Left kidney (tissue), 8 donors: ENCODE measurements around the gene TEX35. TPM values are rescaled to one million over a fixed set of nuclear protein-coding genes. Genes with fewer than 3 reads are reported as not detected.

ENCODE experiments used
- DNase-seq: peaks from one replicate; pipeline ENCODE4 v3.0.0-alpha.2; 2013
- long read RNA-seq, 8 donors: transcript quantifications; one replicate each; lab custom pipeline, GENCODE V29; 2026
- polyA plus RNA-seq: library from polyadenylated mRNA; unstranded; fragments of 120-200 nt; gene quantifications from one replicate; pipeline ENCODE4 v1.2.1, GENCODE V29; 2013; ENCODE audit not compliant: insufficient read length

The TEX35 gene
- not detected for polyA plus RNA-seq
- long read RNA-seq, donor 1, result 0 reads
- long read RNA-seq, donor 2, result 0 reads
- long read RNA-seq, donor 3, result 0 reads
- long read RNA-seq, donor 4, result 0 reads
- long read RNA-seq, donor 5, result 0 reads
- long read RNA-seq, donor 6, result 0 reads
- long read RNA-seq, donor 7, result 0 reads
- long read RNA-seq, donor 8, result 0 reads

DNA sequence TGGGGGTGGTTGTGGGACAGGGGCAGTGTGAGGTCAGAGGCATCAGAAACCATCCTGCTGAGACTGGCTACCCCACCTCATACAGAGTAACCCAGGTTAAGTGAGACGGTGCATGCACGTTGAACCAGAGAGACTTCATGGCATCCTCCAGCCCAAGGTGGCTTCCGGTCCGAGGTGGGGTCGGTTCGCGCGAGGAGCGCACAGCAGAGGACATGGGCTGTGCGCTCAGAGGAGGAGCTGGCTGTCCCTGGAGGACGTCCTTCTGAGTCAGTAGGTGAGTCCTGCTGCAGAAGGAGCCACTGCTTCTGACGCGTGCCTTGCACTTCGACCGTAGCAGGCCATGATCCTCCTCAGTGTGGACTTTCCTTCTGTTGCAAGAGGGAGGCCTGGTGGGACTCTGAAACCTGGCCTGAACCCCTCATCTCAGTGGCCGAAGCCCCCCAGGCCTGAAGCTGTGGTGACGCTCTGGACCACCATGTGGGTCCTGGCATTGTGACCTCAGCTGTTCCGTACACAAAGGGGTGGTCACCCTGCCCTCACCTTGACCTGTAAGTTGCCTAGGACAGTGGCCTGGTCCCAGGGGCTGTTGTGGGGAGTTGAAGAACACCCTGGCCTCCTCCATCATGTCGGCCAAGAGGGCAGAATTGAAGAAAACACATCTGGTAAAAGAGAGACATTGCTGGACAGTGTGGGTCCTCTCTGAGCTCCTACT is at the start of gene TEX35:
Gene TEX35 (plus strand): TSS at position 544 of the 712 bp plus-strand sequence. CDS start 80 bp downstream, at position 624.
- DNase-seq, result no peak

DNA sequence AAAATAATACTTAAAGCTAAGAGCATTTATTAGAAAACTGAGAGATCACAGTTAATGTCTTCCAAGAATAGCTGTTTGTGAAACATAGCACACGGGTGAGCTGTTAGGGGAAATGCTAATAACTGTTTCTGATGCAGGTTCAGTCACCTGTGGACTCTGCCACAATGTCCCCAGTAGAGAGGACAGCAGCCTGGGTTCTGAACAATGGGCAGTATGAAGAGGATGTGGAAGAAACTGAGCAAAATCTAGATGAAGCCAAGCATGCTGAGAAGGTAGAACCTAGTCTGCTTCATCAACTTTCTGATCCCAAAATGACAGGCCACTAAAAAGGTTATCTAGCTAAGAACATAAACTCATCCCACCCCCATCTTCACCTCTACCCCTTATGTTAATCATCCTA is 48.8 kb upstream of the TEX35 start:
- DNase-seq, result no peak

DNA sequence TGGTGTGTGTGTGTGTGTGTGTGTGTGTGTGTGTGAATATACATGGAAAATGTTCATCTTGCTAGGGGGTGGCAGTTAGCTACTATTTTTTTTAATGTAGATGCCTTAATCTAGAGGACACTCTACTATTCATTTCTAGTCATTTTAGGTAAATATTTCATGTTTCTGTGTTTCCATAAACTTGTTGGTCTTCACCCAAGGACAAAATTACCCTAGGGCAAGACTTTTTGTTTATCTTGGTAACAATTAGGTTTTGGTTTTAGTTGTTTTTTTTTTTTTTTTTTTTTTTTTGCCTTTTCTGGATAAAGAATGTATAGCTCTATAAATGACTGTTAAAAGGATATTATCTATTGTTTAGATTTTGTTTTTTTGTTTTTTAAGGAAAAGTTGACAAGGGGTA is 48.3 kb upstream of the TEX35 start:
- DNase-seq, result no peak

DNA sequence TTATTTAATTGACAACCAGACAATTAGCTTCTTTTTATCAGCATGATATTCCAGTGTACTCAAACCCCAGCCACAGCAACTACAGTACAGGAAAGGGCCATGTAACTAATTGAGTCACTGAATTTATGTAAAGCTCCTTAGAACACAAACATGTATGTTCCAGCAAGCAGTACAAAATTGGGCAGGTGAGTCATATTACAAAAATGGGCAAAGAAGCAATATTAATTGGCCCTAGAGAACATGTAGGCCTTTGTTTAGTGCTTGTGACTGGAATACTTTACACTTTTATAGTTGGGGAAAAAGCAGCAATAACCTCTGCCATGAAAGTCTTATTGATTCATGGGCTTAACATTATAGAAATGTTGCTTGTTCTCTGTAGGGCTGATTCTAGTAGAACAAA is 47.9 kb upstream of the TEX35 start:
- no peak for DNase-seq

DNA sequence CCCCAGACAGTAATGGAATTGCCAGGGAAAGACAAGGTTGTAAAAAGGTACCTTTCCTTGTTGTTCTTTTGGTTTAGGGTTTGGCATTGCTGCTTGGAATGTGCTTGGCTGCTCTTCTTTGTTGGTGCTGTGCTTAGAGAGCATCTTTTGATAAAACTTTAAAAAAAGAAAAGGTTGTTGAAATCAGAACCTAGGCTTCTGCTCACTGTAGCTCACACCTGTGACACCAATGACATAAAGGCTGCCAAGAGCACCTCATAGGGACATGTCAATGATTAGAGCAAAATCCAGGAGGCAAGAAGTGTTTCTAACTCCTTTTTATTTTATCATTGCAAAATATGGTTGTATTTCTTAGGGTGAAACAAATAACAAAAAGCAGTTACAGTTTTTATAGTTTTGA is 45.1 kb upstream of the TEX35 start:
- no peak for DNase-seq

DNA sequence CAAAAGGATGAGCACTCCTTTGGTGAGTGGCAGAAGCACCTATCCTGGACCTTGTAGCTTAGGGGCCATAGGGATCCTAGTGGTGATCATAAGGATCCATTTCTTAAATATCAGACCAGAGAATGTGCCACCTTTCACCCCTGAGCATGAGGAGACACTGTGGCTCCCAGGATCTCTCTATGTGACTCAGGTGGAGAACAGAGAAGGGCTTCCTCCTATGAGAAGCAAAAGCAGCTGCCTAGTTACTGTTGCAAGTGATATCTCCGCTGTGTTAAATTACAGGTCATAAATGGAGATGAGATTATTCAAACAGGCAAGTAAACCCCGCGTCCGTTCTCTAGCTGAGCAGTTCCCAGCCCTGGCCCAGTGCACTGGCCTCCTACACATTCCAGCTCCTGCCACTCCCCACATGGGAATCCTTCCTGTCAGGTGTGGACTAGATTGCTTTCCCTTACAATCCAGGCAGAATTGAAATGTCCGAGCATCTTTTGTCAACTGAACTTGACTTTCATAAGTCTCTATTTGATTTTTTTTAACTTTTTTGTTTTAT is 42.4 kb upstream of the TEX35 start:
- DNase-seq, result peak; percentile 72

DNA sequence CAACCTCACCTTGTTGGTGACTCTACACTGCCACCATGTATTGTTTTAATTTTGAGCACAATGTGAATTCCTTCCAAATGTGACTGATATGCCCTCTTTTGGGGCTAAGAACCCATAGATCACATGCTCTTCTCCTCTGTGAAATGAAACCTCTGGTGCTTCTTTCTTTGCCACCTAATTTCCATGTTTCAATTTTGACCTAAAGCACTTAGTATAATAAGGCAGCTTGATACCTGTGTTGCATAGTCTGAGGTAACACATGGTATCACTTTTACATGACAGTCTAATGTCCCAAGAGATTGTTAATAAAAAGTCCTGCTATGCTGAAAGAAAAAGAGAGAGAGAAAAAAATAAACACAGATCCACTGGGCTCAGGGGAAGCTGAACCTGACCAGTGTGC is 40.4 kb upstream of the TEX35 start:
- no peak for DNase-seq

DNA sequence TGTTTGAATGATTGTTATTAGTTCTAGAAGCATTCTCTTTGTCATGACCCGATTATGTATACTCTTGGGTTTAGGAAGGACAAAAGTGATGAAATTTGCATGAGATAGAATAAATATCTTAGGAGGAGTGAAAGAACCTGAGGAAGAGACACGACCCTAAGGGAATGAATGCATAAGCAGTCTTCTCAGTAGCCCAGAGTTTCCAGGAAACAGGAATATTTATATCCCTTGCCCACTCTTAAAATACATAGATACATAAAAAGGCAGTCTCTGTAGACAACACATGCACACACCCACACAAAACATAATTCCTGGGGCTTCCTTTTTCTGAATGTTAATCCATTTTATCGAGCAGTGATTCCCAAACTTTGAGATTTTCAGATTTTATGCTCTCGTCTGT is 35.5 kb upstream of the TEX35 start:
- DNase-seq, result no peak

DNA sequence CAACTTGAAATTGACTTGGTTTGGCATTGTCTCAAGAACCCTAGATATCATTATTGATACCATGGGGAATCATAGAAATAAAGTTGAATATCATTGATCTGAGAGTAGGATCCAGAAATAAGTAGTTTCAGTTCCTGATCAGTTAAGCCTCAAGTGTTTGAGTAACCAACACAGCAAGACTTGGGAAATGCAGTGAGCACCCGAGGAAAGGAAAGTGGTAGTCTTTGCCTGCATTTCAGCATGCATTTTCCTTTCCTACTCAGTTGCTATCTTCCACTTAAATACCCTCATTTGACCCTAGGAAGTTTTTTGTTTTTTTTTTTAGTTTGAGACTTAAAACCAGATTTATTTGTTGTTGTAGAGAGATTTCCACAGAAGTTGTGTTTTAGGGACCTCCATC is 35.1 kb upstream of the TEX35 start:
- no peak for DNase-seq

DNA sequence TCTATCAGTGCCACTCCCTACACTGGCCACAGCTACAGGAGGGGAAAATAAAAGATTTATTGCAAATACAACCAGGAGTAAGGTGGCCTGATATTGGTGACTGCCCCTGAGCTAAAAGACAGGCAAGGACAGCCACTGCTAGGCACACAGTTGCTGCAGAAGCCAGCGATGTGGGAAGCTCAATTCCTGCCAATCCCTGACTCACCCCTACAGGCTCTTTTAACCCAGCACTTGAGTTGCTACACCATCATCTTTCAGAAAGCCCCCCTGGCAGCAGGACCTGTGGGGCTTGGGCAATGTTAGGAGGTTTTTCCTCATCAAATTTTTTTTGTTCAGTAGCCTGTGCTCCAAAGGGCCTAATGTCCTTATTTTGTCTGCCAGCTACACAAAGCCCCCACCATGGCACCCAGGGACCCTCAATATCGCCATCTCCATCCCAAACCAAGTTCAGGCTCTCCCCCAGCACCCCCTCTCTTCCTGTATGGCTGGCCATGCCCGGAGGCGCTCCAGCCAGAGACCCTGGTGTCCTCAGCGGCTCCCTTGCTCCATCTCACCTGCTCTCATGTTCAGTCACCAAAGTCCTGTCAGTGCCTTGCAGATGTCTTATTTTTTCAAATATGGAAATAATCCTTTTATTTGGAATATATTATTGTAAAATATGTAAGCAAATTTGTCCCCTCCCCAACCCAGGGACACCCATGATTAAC is 29.5 kb upstream of the TEX35 start:
- no peak for DNase-seq

DNA sequence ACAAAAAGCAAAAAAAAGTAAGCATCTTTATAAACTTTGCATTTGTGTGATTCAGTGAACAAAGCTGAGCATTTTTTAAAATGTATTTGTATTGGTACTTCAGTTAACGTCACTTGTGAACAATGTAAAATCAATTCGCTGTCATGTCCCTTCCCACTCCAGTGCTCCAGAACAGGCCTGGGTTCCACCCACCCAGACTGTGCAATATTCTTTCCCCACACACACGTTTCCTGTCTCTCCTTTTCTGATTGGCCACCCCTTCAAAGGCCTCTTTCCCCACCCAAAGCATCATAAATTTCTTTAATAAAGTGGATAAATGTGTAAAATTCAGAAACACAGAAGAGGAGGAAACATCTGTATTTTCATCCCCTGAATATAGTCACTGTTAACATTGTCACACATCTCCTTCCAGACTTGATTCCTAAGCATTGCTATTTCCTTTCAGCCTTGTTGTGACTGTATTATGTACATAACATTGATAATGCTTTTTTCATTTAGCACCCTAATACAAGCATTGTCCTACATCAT is 28.1 kb upstream of the TEX35 start:
- DNase-seq, result no peak

DNA sequence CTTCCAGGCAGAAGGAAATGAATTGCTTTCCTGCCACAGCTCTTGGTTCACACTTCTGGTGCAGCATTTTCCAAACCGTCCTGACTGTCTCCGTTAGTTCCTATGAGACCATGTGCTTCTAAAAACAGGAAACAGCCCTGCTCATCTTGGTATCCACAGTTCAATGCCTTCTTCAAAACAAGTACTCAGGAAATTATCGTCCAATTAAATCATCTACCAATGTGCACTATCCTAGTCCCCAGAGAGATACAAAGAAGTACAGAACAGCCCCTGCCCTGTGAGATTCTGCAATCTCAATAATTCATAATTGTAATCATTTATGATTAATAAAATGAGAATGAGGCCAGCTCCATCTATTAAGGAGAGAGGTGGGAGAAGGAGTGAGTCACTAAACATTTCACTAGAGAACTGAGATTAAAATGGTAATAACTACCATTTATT is 27.3 kb upstream of the TEX35 start:
- no peak for DNase-seq

DNA sequence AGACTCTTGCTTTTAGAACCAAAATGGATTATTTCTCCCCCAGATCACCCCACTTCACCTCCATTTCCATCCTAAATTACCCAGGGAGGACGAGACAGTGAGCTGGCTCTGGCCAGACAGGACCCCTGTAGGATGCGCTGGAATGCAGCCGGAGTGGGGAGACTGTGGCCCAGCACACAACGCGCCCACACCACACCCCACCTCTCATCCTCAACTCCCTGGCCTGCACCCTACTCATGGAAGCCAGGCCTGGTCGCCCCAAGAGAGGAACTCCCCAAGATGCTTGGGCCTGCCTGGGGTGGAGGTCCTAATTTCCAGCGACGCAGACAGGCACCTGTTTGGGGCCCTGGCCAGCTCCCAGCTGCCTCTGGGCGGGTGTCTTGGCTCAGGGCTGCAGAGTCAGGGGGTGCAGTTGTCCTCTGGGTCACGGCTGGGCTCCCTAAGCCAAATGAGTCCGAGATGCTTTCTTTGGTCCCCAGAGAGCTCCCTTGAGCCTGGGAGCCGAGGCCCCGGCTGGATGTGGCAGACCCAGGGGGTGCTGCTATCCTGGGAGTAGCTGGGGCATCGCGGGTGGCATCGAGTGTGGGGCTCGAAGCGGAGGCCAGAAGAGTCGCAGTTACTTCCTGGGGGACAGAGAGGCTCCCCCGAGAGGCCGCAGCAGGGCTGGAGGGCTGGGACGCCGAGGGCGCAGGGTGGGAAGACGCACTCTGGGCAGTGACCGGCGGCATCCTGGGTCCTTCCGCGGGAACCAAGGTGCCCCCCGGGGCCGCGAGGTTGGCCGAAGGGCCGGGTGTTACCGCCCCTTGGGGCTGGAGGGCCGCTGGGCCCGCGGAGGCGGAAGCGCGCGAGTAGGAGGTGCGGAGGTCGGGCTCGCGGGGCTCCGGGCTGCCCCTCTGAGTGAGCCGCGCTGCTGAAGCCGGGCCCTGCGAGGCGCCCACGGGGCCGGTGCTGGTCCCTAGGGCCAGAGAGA is 26.5 kb upstream of the TEX35 start:
- no peak for DNase-seq

DNA sequence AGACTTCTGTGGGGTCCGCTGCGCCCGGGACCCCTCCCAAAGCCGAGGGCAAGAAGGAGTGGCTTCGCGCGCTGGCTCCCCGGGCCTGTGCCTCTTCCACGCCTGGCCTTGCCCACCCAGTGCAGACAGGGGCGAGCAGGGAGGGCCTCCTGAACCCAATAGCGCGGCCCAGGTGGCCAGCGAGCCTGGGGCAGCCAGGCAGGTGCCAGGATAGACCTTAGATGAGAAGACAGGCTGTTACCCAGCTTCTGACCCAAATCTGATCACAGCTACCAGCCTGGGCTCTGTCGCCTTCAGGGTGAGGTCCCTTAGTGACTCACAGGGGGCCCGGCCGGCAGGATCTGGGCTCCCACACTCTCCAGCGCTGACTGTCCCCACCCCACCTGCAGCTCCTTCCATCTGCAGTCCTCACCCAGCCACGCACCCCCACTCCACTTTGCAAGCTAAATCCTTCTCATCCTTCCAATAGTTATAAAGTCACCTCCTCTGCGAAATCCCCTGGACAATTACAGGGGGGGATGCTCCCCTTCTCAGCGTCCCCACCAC is 25.8 kb upstream of the TEX35 start:
- no peak for DNase-seq

DNA sequence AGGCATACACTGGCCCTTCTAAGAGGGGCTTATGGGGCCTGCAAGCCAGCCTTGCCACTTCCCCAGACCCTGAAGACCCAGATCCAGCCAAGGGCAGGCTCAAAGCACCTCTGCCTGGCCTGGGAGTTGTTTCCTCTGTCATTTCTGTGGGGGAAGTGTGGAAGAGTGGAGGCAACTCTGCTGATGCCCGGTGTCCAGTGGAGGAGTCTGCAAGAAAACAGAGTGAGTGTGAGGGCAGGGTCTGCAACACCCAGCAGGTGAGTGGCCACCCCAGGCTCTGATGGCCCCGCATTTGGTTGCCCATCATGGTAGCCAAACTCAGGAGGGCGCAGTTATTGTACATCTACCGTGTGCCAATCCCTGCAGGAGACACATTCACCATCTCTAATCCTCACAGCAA is 24.5 kb upstream of the TEX35 start:
- DNase-seq, result no peak

DNA sequence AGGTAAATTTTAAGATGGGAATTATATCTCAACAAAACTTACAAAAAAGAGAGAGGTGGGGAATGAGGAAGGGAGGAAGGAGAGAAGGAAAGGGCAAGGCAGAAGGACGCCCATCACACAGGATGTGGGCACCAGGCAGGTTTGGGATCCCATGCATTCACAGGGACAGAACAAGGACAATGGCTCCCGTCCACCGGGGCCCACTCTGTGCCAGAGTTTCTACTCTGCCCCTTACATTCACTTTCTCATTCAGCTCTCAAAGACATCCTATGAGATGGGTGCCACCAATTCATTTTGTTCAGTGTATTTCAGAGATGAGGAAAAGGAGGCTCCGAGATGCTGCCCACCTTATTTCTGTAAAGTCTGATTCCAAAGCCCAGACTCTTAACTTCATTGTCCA is 23.5 kb upstream of the TEX35 start:
- no peak for DNase-seq

DNA sequence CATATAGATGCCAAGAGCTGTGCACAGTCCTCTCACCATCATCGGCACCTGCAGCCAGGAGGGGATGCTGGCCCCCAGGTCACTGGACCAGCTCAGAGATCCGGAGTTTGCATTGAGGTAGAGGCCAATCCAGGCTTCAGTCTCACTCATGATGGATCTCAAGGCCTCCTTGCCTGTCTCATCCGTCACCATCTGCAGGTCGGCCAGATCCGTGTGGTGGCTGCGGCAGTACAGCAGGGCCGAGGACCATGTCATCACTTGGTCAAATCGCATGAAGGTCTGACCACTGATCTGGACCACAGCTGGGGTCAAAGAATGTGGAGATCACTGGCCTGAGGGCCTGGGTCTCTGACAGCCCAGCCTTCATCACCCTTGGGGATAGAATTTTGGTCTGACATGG is 22.8 kb upstream of the TEX35 start:
- no peak for DNase-seq

DNA sequence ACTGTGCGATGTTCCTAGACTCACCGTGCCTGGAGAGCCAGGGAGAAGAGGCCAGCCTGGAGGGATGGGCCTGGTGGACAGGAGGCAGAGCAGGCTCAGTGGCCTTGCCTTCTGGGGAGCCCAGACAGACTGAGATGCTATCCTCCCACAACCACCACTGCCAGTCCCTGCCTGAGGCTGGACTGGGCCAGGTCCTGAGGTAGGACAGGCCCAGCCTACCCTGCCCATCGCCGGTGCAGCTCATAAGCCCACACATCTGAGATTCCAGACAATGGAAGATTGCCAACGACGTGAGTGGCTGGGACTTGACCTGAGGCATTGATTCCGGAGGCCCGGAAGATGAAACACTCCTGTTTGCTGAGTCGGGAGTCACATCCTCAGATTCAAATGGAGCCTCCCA is 21.9 kb upstream of the TEX35 start:
- no peak for DNase-seq

DNA sequence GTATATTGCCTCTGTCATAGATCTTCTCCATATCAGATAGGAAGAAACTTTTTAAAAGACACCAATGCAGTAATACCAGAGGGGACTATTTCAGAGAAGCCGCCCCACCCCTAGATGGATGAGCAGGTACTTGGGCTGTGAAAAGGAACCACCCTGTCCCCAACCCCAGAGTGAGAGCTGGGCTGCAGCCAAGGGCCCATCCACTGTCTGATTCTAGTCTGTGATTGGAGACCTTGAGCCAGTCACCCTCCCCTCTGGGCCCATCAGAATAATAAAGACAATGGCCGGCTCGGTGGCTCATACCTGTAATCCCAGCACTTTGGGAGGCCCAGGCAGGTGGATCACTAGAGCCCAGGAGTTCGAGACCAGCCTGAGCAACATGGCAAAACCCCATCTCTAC is 21.2 kb upstream of the TEX35 start:
- DNase-seq, result no peak

DNA sequence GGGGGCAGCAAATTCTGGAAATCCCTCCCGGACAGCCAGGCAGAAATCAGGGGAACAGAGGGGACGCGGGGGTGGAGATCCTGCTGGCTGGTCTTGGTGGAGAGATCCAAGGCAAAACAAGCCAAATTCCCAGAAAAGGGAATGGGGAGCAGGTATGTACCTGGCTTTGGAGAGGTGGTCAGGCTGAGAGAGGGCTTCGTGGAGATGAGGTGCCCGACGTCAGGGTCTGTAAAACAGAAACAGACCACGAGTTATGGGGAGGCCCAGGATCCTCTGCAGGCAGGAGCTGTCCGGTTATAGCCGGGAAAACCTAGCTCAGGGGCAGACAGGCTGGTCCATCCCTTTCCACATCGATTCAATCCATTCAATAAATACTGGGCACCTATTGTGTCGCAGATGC is 20.6 kb upstream of the TEX35 start:
- DNase-seq, result no peak

DNA sequence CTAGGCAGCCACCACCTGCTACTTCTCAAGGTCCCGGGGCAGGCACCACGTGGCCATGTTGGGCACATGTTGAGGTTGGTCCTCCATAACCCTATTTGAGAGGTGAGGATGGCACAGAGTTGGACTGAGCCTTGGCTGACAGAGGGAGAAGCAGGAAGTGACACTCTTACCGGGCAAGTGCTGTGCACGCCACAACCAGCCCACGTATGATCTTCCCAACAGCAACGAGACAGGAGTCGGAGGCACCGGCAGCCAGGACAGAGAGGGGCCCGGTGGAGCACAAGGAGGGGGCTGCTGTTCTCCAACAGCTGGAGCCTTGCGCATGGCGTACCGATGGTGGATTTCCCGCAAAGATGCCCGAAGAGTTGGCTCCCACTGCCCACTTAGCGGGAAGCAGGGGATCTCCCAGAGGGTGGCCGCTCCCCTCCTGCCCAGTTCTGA is 19.6 kb upstream of the TEX35 start:
- no peak for DNase-seq
